ENCODE data around the gene FLOT1. TPM values are rescaled to one million over a fixed set of nuclear protein-coding genes. Genes with fewer than 3 reads are reported as not detected.
A peak's percentile ranks its signal among the peaks of the same experiment; 100 is the strongest.
"Not testable (repeated sequence)": the region's sequence is repeated elsewhere in the genome, so short reads cannot be mapped to it uniquely, and the experiment has no call there.

FLOT1 gene
- total RNA-seq, 1 donor from 2014 or later: 190 TPM

- no peak for DNase-seq (ENCODE audit: low spot score)
These were observed 25.4 kb upstream of the FLOT1 start for GRCh38 chr6:30767944-30768301.

GRCh38 chr6:30767158-30767943 lies 24.9 kb upstream of the FLOT1 start:
- DNase-seq (ENCODE audit: low spot score): no peak

GRCh38 chr6:30766461-30767157 lies 24.1 kb upstream of the FLOT1 start:
- no peak for DNase-seq (ENCODE audit: low spot score)

- not testable (repeated sequence) for DNase-seq (ENCODE audit: low spot score)
These were observed 23.0 kb upstream of the FLOT1 start for GRCh38 chr6:30765495-30765894.

GRCh38 chr6:30764490-30765043 lies 22.1 kb upstream of the FLOT1 start:
- not testable (repeated sequence) for DNase-seq (ENCODE audit: low spot score)

GRCh38 chr6:30763618-30764489 lies 21.4 kb upstream of the FLOT1 start:
- no peak for DNase-seq (ENCODE audit: low spot score)

- no peak for DNase-seq (ENCODE audit: low spot score)
These were observed 20.7 kb upstream of the FLOT1 start for GRCh38 chr6:30763155-30763617.

GRCh38 chr6:30761791-30762429 lies 19.4 kb upstream of the FLOT1 start:
- DNase-seq (ENCODE audit: low spot score): no peak

GRCh38 chr6:30760549-30760948 lies 18.1 kb upstream of the FLOT1 start:
- DNase-seq (ENCODE audit: low spot score): no peak

- no peak for DNase-seq (ENCODE audit: low spot score)
These were observed 17.2 kb upstream of the FLOT1 start for GRCh38 chr6:30759575-30760239.

GRCh38 chr6:30757261-30757904 lies 14.9 kb upstream of the FLOT1 start:
- DNase-seq (ENCODE audit: low spot score): no peak

- DNase-seq (ENCODE audit: low spot score): not testable (repeated sequence)
These were observed 14.0 kb upstream of the FLOT1 start for GRCh38 chr6:30756405-30757003.

GRCh38 chr6:30754631-30755030 lies 12.1 kb upstream of the FLOT1 start:
- no peak for DNase-seq (ENCODE audit: low spot score)

GRCh38 chr6:30752157-30752927 lies 9.9 kb upstream of the FLOT1 start:
- peak; percentile 95 for DNase-seq (ENCODE audit: low spot score)

GRCh38 chr6:30750379-30750668 lies 7.8 kb upstream of the FLOT1 start:
- DNase-seq (ENCODE audit: low spot score): no peak

- DNase-seq (ENCODE audit: low spot score): no peak
These were observed 7.3 kb upstream of the FLOT1 start for GRCh38 chr6:30749554-30750378.

- DNase-seq (ENCODE audit: low spot score): no peak
These were observed 6.5 kb upstream of the FLOT1 start for GRCh38 chr6:30748851-30749540.
